Posterior cingulate gyrus (tissue), 11 donors: ENCODE results near the gene TBC1D13.

Experiments
- DNase-seq, 10 donors: peaks; one replicate each; pipeline versions ENCODE4 v3.0.0 to v3.0.0-alpha.2; 2020 to 2021; ENCODE audit warnings: mixed read lengths in 3 of 10
- intact Hi-C: fragments of 100-400 bp; cut with DNase I; formaldehyde crosslinking; loops from one replicate; pipeline ENCODE4 v1.15.1; 2023

The TBC1D13 gene, protein sequence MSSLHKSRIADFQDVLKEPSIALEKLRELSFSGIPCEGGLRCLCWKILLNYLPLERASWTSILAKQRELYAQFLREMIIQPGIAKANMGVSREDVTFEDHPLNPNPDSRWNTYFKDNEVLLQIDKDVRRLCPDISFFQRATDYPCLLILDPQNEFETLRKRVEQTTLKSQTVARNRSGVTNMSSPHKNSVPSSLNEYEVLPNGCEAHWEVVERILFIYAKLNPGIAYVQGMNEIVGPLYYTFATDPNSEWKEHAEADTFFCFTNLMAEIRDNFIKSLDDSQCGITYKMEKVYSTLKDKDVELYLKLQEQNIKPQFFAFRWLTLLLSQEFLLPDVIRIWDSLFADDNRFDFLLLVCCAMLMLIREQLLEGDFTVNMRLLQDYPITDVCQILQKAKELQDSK

DNA sequence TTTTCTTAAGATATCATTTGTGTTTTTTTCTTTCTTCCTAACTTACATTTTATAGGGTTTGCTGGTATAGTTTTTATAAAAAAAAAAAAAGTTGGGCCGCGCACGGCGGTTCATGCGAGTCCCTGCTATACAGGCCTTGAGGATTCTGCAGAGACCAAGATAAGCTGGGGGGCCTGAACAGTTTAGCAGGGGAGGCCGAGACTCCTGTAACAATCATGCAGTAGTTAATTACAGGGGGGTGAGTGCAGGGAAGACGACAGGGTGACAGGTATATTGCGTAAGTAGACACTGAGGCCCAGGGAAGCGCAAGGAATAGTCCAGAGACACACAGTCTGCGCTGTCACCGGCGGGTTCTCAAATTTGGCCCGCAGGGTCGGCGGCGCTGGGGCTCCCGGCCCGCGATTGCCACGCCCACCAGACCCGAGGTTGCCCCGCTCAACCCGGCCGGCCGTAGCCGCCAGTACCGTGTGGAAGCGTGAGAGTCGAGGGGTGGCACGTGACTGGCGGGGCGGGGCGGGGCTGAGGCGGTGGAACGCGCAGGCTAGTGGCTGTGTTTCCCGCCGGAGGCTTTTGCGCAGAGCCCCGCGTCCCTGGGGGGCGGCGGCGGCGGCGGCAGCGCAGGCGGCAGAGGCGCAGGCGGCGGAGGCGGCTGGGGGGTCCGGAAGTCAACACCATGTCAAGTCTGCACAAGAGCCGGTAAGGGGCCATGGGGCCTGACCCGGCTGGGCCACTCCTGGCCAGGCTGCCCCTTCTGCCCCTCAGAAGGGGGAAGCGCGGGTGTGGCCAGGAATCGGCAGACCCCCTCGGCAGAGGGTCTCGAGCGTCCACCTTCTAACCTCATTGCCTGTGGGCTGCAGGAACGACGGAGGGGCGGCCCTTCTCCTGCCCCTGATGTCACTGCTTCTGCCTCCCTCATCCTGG is at the start of gene TBC1D13:
Gene TBC1D13 (plus strand): TSS at position 573 of the 921 bp plus-strand sequence. CDS start 101 bp downstream, at position 674.
- intact Hi-C loops: loop anchor here (1.0 to 10.0 kb wide), 2 partner anchors 15 to 62 kb away; partner anchors contain the start of gene ZDHHC12
- peak; percentile 81 to 98 (median 89) for DNase-seq

DNA sequence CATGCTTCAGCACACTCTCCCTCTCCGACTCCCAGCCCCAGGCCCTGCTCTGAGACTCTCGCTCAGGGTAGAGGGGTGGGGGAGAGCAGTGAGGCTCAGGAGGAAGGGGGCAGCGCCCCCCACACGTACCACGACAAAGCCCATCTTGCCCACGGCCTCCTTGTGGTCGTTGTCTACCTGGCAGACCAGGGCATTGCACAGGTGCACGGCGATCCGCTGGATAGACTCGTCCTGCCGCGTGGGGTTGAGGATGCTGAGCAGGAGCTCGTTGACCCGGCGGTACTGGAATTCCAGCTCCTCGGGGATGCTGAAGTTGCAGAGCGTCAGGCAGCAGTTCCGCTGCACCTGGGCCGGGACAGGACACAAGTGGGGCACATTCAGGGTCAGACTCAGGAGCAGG is 44.7 kb upstream of the TBC1D13 start:
- intact Hi-C loops: no loop called here
- DNase-seq: no peak

DNA sequence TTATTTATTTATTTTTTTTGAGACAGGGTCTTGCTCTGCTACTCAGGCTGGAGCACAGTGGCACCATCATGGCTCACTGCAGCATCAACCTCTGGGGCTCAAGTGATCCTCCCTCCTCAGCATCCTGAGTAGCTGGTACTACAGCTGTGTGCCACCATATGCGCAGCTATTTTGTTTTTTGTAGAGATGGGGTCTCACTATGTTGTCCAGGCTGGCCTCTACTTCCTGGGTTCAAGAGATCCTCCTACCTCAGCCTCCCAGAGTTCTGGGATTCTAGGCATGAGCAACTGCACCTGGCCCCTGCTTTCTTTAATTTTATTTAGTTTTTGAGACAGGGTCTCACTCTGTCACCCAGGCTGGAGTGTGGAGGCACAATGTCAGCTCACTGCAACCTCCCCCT is 43.6 kb upstream of the TBC1D13 start:
- intact Hi-C loops: no loop called here
- no peak for DNase-seq

DNA sequence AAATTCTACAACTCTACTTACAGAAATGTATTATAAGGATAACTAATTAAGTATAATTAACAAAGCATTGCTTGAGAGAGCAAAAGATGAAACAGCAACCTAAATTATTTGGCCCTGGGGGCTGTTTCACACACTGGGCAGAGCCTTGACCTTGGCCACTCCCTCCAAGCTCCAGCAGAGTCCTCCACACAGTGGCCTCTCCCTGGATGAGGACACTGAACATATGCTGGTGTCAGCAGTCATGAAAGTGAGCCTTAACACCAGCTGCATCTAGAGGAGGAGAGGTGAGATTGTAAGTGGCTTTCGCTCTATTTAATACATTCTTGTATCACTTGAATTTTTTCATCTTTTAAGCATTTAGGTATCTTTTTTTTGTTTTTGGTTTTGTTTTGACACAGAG is 39.8 kb upstream of the TBC1D13 start:
- DNase-seq: no peak
- intact Hi-C loops: no loop called here

DNA sequence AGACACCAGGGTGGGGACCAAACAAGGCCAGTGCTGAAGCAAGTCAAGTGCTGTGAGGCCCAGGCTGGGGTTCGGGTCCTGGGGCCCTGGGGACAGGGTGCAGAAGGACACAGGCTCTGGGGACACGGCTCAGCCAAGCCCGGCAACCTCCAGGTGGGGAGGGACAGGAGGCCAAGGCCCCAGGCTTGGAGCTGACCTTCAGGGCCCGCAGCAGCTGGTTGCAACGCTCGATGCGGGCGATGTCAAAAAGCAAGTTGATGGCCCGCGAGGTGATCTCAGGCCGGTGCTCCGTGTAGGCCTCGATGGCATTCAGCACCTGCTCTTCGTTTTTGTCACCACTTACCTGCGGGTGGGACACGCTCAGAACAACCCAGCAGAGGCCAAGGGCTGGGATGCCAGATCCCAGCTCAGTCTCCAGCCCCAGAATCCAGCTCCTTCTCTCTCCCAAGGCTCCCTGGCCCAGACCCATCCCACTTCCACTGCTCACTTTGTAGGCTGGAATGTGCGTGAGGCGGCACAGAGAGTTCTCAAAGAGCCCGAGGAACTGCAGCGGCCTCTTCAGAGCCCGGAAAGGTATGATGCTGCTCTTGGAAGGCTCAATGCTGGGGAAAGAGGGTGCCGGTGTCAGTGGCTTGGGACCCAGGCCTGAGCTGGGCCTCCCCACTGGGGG is 36.0 kb upstream of the TBC1D13 start:
- no peak for DNase-seq
- intact Hi-C loops: no loop called here

DNA sequence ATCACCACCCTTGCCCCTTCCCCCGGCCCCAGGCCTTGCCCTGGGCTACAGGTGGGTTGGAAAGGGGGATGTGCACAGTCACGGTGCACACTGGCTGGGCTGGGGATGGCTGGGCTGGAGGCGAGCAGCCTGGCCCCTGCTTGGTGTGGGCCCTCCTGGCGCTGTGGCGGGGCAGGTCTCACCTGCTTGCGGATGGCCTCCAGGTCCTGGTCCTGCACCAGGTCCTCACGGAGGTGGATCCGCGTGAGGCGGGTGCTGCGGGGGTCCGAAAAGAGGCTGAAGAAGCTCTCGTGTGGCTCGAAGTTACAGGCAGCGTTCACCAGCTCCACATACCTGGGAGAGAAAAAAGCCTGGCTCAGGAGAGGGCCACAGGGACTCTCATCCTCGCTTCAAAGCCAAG is 33.4 kb upstream of the TBC1D13 start:
- intact Hi-C loops: no loop called here
- peak in 1 of 10 donors; percentile 8 for DNase-seq

DNA sequence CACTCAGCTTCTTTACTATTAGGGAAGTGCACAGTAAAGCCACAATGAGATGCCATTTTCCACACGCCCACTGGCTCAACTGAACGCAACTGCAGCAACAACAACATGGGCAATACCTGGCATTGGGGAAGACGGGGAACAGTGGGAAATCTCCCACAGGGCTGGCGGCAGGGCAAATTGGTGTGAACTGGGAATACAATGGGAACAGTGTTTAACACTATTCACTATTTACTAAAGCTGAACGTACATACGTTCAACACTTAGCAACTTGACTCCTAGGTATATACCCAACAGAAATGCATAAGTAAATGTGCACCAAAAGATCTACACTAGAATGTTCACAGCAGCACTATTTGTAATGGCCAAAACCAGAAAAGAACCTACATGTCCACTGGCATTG is 29.5 kb upstream of the TBC1D13 start:
- intact Hi-C loops: no loop called here
- DNase-seq: peak in 1 of 10 donors; percentile 1

DNA sequence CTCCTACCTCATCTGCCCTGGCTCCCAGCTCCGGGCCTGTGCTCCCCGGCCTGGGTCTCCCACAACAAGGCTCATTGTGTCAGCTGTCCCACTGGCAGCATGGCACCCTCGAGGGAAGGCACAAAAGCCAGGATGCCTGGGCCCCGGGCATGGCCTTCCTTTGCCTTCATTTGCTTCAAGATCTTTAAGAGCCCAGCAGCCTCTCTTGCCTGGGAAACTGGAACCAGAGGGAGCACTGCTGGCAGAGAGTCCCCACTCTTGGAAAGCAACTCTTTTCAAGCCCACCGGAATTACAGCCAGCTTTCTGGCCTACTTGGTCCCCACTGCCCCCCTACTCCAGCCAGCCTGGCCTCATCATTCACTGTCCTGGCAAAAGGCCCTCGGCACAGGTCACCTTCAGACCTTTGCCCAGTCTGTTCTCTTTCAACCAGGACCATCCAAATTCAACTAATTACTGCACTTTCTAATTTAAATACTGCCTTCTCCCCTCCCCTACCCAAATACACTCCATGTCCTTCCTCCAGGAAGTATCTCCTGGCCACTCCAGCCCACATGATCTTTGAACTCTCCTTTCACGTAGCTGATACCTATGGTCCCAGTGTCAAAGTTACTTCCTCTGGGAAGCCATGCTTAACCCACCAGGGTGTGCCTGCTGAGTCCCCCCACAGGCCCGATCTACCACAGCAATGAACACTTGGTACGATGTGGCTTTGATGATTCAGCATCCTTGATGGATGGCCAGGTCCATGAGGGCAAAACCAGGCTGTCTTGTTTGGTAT is 24.2 kb upstream of the TBC1D13 start:
- intact Hi-C loops: no loop called here
- peak in 1 of 10 donors; percentile 60 for DNase-seq

DNA sequence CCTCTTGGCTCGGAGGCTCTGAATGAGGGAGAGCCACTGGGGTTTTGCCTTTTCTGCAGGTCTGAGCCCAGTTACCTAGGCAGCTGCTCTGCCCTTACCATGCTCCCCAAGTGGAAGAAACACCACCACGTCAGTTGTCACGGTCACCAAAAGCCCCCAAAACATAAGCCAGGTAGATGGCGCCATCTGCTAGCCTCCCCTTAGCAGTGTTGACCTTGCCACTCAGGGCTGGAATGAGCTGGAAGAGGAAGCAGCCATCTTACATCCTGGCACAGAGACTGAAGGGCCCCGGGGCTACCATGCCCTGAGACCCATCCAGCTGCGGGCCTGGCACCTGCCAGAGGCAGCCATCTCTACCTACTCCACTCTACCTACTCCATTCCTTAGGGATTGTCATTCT is 22.7 kb upstream of the TBC1D13 start:
- intact Hi-C loops: no loop called here
- no peak for DNase-seq

DNA sequence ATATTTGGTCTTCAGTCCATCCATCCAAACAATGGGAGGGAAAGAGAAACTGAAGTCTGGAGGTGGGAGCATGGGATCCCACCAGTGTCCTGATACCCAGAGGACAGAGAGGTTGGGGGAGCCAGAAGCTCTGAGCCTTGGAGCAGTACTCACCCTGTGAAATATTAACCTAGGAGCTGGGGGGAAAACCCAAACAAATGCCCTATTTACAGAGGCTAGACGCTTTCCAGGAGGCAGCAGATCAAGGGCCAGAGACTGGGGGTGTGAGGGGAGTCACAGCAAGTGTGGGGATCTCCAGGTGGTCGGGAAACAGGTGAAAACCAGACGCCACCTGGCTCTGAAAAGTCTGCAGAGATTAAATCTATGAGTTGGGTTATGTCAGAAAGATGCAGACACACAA is 21.6 kb upstream of the TBC1D13 start:
- DNase-seq: peak in 1 of 10 donors; percentile 35
- intact Hi-C loops: no loop called here

DNA sequence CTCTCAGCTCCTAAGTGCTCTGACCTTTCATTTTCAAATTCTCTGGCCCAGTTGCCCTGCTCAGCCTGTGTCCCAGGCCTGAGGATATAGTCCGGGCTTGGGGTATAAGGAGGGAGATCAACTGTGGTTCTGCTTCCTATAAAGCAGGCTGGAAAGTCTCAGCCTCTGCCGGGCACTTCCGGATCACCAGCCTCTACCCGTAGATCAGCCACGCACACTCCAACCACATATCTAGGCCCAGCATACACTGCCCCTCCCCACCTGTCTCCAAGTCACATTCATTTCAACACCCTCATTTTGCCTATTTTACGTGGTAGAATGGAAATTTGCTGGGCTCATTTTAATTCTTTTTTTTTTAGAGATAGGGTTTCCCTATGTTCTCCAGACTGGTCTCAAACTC is 18.4 kb upstream of the TBC1D13 start:
- DNase-seq: peak in 2 of 10 donors; percentile 28 to 38
- intact Hi-C loops: no loop called here

DNA sequence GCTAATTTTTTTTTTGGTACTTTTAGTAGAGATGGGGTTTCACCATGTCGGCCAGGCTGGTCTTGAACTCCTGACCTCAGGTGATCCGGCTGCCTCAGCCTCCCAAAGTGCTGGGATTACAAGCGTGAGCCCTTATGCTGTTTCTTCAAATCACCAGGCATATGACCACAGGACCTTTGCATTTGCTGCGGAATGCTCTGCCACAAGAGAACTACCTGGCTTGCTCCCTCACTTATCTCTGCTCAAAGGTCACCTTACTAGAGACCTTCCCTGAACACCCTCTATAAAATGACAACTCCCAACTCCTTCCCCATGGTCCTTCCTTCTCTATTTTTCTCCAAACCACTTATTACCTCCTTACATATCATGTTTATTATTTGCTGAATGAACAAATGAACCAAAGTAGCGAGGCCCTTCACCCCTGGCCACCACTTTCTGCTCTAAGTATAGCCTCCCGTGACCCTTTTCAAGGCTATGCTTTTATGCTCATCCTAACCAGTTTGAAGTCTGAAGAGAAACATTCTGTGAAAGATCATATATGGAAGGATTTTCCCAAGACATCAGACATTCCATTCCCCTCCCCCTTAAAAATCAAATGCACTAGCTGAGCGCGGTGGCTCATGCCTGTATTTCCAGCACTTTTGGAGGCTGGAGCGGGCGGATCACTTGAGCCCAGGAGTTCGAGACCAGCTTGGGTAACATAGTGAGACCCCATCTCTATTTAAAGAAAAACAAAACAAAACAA is 16.6 kb upstream of the TBC1D13 start:
- intact Hi-C loops: no loop called here
- peak in 3 of 10 donors; percentile 5 to 24 (median 20) for DNase-seq

DNA sequence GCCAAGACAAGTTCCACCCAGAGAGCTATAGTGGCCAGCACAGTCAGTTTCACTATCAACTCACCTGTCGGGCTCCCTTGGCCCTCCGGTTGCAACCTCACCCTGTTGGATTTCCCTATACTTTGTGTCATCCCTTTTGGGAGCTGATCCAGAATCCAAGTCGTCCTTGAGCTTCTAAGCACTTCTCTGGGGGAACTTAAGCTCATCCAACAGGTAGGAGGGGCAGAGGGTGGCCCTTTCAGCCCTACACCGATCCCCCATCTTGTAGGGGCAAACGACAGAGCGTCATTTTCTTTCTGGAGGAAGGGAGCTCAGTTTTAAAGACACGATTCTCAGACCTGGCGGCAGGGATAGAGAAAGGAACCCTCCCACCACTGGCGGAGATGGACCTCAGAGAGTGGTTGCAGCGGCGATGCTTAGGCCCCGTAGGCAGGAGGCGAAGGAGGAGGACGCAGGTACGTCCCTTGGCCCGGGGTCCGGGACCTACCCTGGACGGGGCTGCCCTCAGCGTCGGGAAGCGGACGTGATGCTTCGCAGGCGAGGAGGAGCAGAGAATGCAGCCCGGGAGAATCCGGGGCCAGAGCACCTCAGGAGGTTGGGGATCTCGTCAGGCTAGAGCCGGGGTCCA is 15.8 kb upstream of the TBC1D13 start:
- DNase-seq: peak in 3 of 10 donors; percentile 12 to 86 (median 19)
- intact Hi-C loops: no loop called here

DNA sequence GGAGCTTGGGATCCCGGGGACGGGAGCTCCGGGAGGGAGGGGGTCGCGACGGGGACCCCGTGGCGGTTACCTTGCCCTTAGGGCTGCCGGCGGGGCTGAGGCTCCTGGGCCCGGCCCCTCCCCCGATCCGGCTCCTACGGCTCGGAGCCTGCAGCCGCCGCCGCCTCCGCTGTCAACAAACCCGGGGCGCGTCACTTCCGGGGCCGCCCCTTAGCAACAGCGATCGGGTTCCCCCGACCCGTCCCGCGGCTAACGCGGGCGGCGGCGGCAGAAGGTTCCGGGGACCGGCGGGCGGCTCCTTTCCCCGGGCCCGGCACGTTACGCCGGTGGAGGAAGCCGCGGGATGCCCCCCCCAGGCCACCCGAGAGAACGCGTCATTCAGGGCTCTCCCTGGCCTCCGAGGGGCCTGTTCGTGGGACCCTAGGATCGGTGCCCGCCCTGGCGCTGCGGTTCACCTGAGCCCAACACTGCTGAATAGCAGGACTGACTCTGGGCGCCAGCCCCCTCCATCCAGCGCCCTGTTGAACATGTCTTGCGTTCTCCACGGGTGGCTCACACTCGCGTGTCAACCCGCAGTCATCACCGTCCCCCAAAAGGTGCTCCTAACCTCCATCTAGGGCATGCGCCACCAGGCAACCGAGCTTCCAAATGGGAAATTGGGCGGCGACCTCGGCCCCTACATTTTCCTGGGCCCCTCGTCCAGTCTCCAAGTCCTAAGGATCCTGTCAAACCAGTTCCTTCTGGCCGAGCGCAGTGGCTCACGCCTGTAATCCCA is 15.1 kb upstream of the TBC1D13 start, which contains the start of gene ZER1:
Gene ZER1 (minus strand): TSS at position 183 of the 775 bp plus-strand sequence. CDS start 16,362 bp downstream, outside the sequence.
- intact Hi-C loops: loop anchor here (1.0 kb wide), 1 partner anchor 15 kb away; the partner anchor contains the start of gene TBC1D13
- peak; percentile 89 to 99 (median 94) for DNase-seq

DNA sequence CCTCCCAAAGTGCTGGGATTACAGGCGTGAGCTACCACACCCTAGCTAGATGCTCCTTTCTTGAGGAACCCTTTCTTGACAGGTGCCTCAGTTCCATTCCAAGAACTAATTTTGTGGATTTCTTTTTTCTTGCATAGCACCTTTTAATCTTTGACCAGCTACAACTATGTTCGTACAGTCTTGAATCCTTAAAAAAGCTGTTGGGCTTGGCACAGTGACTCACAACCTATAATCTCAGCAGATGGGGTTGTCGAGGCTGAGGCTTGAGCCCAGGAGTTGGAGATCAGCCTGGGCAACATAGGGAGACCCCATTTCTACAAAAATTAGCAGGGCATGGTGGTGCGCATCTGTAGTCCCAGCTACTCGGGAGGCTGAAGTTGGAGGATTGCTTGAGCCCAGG is 14.0 kb upstream of the TBC1D13 start:
- peak in 1 of 10 donors; percentile 8 for DNase-seq
- intact Hi-C loops: no loop called here

DNA sequence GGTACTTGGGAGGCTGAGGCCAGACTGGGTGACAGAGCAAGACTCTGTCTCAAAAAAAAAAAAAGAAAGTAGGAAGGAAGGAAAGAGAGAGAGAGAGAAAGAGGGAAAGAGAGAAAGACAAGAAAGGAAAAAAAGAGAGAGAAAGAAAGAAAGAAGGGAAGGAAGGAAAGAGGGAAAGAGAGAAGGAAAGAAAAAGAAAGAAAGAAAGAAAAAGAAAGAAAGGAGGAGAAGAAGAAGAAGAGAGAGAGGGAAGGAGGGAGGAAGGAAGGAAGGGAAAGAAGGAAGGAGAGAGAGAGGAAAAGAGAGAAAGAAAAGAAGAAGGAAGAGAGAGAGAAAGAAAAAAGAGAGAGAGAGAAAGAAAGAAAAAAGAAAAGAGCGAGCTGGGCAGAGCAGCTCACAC is 12.2 kb upstream of the TBC1D13 start:
- DNase-seq: no peak
- intact Hi-C loops: no loop called here

DNA sequence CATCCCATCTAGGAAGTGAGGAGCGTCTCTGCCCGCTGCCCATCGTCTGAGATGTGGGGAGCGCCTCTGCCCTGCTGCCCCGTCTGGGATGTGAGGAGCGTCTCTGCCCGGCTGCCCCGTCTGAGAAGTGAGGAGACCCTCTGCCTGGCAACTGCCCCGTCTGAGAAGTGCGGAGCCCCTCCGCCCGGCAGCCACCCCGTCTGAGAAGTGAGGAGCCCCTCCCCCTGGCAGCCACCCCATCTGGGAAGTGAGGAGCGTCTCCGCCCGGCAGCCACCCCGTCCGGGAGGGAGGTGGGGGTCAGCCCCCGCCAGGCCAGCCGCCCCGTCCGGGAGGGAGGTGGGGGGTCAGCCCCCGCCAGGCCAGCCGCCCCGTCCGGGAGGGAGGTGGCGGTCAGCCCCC is 7.0 kb upstream of the TBC1D13 start:
- peak in 1 of 10 donors; percentile 49 for DNase-seq
- intact Hi-C loops: loop anchor here (10.0 kb wide), 1 partner anchor 55 kb away; the partner anchor contains the start of gene ZDHHC12
